Fibroblast of the aortic adventitia (primary cell): ENCODE data around the gene ABT1. TPM values are rescaled to one million over a fixed set of nuclear protein-coding genes. Genes with fewer than 3 reads are reported as not detected.

Experiments used
- DNase-seq: peaks from one replicate; pipeline ENCODE4 v3.0.0-alpha.2; 2010; ENCODE audit warnings: low read depth
- H3K4me3 ChIP-seq: 2 replicates; pipeline ENCODE4 v1.5.1; 2011; ENCODE audit warnings: low read depth, mild to moderate bottlenecking, control low read depth, low read length, moderate library complexity
- total RNA-seq: library from RNA; depleted of rRNA; stranded (reverse); fragments of >200 nt; gene quantifications from 2 replicates; pipeline ENCODE4 v1.2.3, GENCODE V29; 2012; ENCODE audit warnings: low replicate concordance
- TF ChIP-seq, protein P1 (sequence below): IDR thresholded peaks from 2 replicates; pipeline ENCODE4 v1.5.1; 2011; ENCODE audit warnings: mild to moderate bottlenecking, low read length, control low read depth, inconsistent platforms; ENCODE audit not compliant: insufficient read depth

Gene ABT1
- total RNA-seq, 1 donor = 10.0 TPM

DNA sequence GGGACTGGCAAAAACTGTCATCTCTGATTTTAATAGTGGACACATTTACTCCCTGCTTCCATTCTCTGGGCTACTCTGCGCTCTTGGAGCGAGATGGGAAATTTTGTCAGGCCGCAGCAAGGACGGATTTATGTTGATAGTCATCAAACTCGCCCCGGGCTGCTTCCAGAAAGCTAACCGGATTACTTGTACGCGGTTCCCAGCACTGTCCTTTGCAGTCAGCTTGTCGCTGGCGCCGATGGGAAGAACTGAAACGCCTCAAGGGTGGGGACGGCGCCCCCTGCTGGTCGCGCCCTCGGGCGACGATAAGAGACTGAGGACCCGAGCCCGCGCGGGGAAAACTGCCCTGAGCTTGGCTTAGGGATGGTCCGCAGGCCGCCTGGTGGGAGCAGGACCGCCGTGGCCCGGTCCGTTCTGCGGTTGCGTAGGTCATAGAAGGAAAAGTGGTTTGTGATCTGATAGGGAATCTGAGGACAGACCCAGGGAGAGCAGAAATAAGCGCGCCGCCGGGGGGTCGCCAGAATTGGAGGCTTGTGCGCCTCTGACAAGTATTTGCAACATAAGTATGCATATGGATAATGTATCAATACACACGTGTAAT, 984 bp upstream of the ABT1 start:
- TF ChIP-seq, protein P1, sequence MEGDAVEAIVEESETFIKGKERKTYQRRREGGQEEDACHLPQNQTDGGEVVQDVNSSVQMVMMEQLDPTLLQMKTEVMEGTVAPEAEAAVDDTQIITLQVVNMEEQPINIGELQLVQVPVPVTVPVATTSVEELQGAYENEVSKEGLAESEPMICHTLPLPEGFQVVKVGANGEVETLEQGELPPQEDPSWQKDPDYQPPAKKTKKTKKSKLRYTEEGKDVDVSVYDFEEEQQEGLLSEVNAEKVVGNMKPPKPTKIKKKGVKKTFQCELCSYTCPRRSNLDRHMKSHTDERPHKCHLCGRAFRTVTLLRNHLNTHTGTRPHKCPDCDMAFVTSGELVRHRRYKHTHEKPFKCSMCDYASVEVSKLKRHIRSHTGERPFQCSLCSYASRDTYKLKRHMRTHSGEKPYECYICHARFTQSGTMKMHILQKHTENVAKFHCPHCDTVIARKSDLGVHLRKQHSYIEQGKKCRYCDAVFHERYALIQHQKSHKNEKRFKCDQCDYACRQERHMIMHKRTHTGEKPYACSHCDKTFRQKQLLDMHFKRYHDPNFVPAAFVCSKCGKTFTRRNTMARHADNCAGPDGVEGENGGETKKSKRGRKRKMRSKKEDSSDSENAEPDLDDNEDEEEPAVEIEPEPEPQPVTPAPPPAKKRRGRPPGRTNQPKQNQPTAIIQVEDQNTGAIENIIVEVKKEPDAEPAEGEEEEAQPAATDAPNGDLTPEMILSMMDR = peak; percentile 94
- peak; percentile 85 for DNase-seq
- H3K4me3 ChIP-seq = peak overlapping the region; percentile 68

DNA sequence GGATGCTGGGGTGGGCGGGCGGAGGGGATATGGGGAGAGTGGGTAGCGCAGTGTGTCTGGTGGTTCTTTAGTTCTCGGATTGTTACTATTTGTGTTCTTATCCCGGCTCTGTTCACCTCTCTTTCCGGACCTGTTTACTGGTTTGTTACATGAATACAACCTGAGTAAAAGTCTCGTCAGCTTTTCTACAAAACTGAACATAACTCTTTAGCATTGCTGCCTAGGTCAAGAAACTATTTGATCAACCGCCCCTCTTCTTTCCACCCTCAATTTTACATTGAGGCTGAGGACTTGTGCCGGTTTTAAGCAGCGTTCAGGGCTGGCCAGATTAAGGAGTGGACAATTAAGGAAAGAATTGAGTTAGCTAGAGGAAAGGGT, 625 bp downstream of the ABT1 start:
- DNase-seq = no peak
- H3K4me3 ChIP-seq = peak overlapping the region; percentile 100
- TF ChIP-seq, protein P1 = no peak

DNA sequence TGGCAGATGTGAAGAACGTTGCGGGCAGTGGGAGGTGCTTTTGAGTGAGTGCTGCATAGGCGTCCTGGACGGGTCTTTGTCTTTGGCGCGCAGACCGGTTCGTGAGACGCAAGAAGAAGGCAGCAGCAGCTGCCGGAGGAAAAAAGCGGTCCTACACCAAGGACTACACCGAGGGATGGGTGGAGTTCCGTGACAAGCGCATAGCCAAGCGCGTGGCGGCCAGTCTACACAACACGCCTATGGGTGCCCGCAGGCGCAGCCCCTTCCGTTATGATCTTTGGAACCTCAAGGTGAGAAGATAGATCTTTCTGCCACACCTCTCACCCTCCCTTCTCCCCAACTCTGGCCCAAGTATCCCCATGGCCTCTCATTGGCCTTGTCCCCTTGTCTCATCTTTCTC, 1.1 kb downstream of the ABT1 start:
- no peak for DNase-seq
- TF ChIP-seq, protein P1 = no peak
- H3K4me3 ChIP-seq = peak overlapping the region; percentile 100

DNA sequence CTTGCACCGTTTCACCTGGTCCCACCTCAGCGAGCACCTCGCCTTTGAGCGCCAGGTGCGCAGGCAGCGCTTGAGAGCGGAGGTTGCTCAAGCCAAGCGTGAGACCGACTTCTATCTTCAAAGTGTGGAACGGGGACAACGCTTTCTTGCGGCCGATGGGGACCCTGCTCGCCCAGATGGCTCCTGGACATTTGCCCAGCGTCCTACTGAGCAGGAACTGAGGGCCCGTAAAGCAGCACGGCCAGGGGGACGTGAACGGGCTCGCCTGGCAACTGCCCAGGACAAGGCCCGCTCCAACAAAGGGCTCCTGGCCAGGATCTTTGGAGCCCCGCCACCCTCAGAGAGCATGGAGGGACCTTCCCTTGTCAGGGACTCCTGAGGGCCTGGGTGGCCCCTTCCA, 1.5 kb downstream of the ABT1 start:
- TF ChIP-seq, protein P1 = no peak
- peak overlapping the region; percentile 100 for H3K4me3 ChIP-seq

DNA sequence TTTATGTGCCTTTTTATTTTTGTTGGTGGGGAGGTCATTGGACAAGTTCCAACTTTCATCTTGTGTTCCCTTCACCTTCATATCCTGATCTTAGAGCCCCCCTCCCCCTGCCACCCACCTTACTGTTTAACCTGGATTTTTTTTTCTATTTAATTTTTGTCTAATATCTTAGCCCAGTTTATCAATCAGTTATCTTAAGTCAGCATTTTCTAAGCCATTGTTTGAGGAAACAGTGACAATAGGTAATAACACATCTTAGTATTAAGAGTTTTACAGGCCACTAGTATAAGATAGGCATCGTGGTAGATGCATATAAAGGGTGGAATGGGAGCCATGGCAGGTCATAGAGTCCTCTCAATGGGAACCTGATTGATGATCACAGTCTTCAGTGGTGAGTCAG, 2.4 kb downstream of the ABT1 start:
- TF ChIP-seq, protein P1 = no peak

More for the DNA sequence above, 1.5 kb downstream of the ABT1 start:
- no peak for DNase-seq

DNA sequence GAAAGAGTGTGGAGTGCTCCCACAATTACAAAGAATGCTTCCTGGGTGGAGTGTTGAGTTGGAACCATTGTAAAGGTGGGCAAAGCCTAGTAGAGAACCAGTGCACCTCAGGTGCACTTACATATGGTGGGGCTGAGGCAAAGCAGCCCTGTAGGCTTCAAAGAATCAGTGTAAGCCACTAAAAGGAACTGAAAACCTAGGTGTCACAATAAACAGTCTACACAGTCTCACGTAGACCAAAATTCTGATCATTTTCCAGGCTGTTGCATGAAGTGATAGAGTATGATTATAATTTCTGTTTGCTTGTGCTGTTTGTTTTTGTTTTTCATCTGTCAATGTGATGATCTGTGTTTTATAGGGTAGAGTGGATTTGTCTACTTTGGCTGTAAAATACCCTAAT, 2.8 kb downstream of the ABT1 start:
- TF ChIP-seq, protein P1 = no peak
- H3K4me3 ChIP-seq = no peak overlapping the region

More for the DNA sequence above, 2.4 kb downstream of the ABT1 start:
- H3K4me3 ChIP-seq = no peak overlapping the region
- DNase-seq = no peak

DNA sequence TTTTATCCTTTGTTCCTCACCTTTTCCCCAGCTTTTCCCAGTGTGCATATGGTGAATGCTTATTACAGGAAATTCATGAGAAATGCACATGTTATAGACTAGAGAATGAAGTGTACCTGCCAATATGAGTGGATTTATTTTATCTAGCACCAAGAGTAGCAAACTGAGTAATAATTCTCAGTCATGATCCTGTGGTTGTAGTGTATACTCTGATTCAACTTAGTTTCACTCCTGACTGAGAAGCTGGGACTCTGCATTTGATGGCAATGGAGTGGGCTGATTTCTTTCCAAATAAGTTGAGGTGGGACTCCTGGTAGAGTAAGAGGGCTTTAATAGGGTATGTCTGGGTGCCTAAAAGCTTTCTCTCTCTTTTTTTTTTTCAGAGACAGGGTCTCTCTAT, 4.0 kb downstream of the ABT1 start:
- DNase-seq = no peak
- no peak overlapping the region for H3K4me3 ChIP-seq
- TF ChIP-seq, protein P1 = no peak

More for the DNA sequence above, 2.8 kb downstream of the ABT1 start:
- no peak for DNase-seq
